GM10248 (cell line): ENCODE results near the gene ZNF653.
A peak's percentile ranks its signal among the peaks of the same experiment; 100 is the strongest.
"Not testable (repeated sequence)": the region's sequence is repeated elsewhere in the genome, so short reads cannot be mapped to it uniquely, and the experiment has no call there.

ENCODE experiments used
- CTCF ChIA-PET: fragments of 300-600 bp; sonication (Branson Sonifier 250); formaldehyde crosslinking; extraction: SDS; loops from one replicate; lab custom pipeline; 2021; ENCODE audit warnings: antibody characterized with exemption; lab: Yijun Ruan, JAX
- POLR2A ChIA-PET: fragments of 350-650 bp; sonication (Branson Sonifier 250); formaldehyde crosslinking; extraction: SDS; loops from one replicate; lab custom pipeline; 2020; ENCODE audit warnings: antibody characterized with exemption; lab: Yijun Ruan, JAX
- DNase-seq: peaks from one replicate; pipeline ENCODE4 v3.0.0; 2012; ENCODE audit errors: extremely low spot score
- CTCF ChIP-seq: IDR thresholded peaks from 2 replicates; pipeline ENCODE4 v1.5.1; 2012; ENCODE audit warnings: mild to moderate bottlenecking, low read depth; ENCODE audit errors: extremely low read depth, missing control alignments, control extremely low read depth

ZNF653 gene

GRCh38 chr19:11435833-11436313, 69.8 kb downstream of the ZNF653 start:
- no peak for TF ChIP-seq CTCF
- no peak for DNase-seq
- CTCF ChIA-PET: interaction anchor here (0.6 to 2.9 kb wide), 21 partner anchors 9 to 342 kb away, joined by 3 to 37 read pairs (median 6); partner anchors contain the start of genes EPOR, RGL3 and SWSAP1
- POLR2A ChIA-PET: interaction anchor here (0.6 to 1.0 kb wide), 3 partner anchors 55 to 1572 kb away, joined by 5 to 6 read pairs (median 6); no protein-coding TSS in a partner anchor

- TF ChIP-seq CTCF: peak; percentile 78
- POLR2A ChIA-PET: interaction anchor here (0.5 to 1.0 kb wide), 5 partner anchors 33 to 1571 kb away, joined by 3 to 6 read pairs (median 5); no protein-coding TSS in a partner anchor
- DNase-seq: peak; percentile 99
- CTCF ChIA-PET: interaction anchor here (0.6 to 2.9 kb wide), 24 partner anchors 9 to 341 kb away, joined by 3 to 37 read pairs (median 5); partner anchors contain the start of genes EPOR, RGL3 and SWSAP1
These were observed 70.4 kb downstream of the ZNF653 start, which contains the start of the genes ODAD3 and PRKCSH for GRCh38 chr19:11435057-11435832. TSS of gene ODAD3 (minus strand) at chr19:11435121. CDS start at chr19:11435016, 105 bp downstream. TSS of gene PRKCSH (plus strand) at chr19:11435635. CDS start at chr19:11436118, 483 bp downstream.

GRCh38 chr19:11434703-11435056, 71.0 kb downstream of the ZNF653 start:
- DNase-seq: no peak
- no peak for TF ChIP-seq CTCF
- ChIA-PET CTCF (interaction anchor here (0.7 to 2.9 kb wide), 19 partner anchors 8 to 137 kb away, joined by 3 to 37 read pairs (median 7); partner anchors contain the start of genes EPOR, RGL3 and SWSAP1), POLR2A (interaction anchor here (0.5 to 1.0 kb wide), 3 partner anchors 32 to 1298 kb away, joined by 3 to 6 read pairs (median 4); no protein-coding TSS in a partner anchor)

- CTCF ChIA-PET: interaction anchor here (1.4 to 2.9 kb wide), 2 partner anchors 11 to 17 kb away, joined by 3 to 37 read pairs; no protein-coding TSS in a partner anchor
- POLR2A ChIA-PET, DNase-seq: not testable (repeated sequence)
These were observed 72.1 kb downstream of the ZNF653 start for GRCh38 chr19:11433526-11433925.
